Measurements from ENCODE around the gene MTHFD1L.

DNA sequence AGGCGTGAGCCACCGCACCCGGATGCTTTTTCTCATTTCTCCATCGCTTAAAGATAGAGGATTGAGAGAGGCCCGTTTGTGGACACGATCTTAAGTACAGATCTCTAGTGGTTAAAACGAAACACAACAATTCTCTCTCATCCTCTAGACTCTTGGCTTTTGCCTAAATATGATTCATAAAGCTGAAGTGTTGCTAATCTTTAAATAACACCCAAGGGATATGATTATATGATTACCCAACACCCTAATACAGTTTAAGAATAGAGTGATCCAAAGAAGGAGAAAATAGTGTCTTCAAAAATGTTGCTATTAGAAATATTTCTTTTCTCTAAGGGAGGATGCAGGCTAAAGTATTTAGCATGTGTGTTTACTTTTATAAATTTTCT lies 50.4 kb downstream of the MTHFD1L start:
- TF ChIP-seq, protein P1, sequence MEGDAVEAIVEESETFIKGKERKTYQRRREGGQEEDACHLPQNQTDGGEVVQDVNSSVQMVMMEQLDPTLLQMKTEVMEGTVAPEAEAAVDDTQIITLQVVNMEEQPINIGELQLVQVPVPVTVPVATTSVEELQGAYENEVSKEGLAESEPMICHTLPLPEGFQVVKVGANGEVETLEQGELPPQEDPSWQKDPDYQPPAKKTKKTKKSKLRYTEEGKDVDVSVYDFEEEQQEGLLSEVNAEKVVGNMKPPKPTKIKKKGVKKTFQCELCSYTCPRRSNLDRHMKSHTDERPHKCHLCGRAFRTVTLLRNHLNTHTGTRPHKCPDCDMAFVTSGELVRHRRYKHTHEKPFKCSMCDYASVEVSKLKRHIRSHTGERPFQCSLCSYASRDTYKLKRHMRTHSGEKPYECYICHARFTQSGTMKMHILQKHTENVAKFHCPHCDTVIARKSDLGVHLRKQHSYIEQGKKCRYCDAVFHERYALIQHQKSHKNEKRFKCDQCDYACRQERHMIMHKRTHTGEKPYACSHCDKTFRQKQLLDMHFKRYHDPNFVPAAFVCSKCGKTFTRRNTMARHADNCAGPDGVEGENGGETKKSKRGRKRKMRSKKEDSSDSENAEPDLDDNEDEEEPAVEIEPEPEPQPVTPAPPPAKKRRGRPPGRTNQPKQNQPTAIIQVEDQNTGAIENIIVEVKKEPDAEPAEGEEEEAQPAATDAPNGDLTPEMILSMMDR (conservative IDR thresholded peaks at IDR 0.05 in 1 of 2, IDR thresholded peaks at IDR 0.05 in 1 of 2; ENCODE audit: low read depth in 1 of 2, low read length in 2 of 2), result no peak
- no peak for TF ChIP-seq EZH2 (IDR thresholded peaks at IDR 0.05; ENCODE audit: low read length, missing control alignments)

All from fibroblast of lung (primary cell).